Transverse colon (tissue), 4 donors: ENCODE data around the gene POM121C.
"Not testable (repeated sequence)": the region's sequence is repeated elsewhere in the genome, so short reads cannot be mapped to it uniquely, and the experiment has no call there.

Experiments used
- EP300 ChIP-seq: sonication (generic); formaldehyde crosslinking; IDR thresholded peaks from one replicate; pipeline ENCODE4 v1.6.1; 2017; ENCODE audit warnings: antibody characterized with exemption, low read depth
- POLR2A ChIP-seq: fragments of 450-650 bp; IDR thresholded peaks from one replicate; pipeline ENCODE4 v1.6.1; 2016; ENCODE audit warnings: antibody characterized with exemption, mild to moderate bottlenecking, moderate library complexity
- POLR2AphosphoS5 ChIP-seq, 3 donors: sonication (generic); formaldehyde crosslinking; IDR thresholded peaks; one replicate each; pipeline ENCODE4 v1.6.1; 2016; ENCODE audit warnings: antibody characterized with exemption in 3 of 3
- TF ChIP-seq, protein P1 (sequence below), 5 experiments: fragments of 200-600 bp in 3 of 5; fragments of 450-650 bp in 2 of 5; sonication (generic) in 3 of 5; IDR thresholded peaks; 1 replicate in 2 of 5; 2 replicates in 3 of 5; pipeline ENCODE4 v1.5.1; 2016 to 2017; ENCODE audit warnings: antibody characterized with exemption in 5 of 5, inconsistent platforms in 3 of 5, mild to moderate bottlenecking in 2 of 5, moderate library complexity in 1 of 5

DNA sequence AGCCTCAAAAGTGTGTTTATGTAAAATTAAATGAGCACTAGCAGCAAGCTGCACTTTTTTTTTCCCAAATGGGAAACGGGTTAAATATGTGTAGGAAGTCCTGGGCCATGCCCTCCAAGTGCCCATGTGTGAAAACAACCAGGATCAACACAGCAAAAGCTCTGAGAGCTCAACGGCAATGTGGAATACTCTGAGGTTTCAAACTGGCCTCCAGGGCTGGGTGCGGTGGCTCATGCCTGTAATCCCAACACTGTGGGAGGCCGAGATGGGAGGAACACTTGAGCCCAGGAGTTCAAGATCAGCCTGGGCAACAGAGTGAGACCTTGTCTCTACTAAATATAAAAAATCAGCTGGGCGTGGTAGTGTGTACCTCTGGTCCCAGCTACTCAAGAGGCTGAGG is 28.1 kb downstream of the POM121C start:
- not testable (repeated sequence) for TF ChIP-seq POLR2AphosphoS5 (IDR thresholded peaks at IDR 0.05); POLR2A; EP300
- TF ChIP-seq, protein P1, sequence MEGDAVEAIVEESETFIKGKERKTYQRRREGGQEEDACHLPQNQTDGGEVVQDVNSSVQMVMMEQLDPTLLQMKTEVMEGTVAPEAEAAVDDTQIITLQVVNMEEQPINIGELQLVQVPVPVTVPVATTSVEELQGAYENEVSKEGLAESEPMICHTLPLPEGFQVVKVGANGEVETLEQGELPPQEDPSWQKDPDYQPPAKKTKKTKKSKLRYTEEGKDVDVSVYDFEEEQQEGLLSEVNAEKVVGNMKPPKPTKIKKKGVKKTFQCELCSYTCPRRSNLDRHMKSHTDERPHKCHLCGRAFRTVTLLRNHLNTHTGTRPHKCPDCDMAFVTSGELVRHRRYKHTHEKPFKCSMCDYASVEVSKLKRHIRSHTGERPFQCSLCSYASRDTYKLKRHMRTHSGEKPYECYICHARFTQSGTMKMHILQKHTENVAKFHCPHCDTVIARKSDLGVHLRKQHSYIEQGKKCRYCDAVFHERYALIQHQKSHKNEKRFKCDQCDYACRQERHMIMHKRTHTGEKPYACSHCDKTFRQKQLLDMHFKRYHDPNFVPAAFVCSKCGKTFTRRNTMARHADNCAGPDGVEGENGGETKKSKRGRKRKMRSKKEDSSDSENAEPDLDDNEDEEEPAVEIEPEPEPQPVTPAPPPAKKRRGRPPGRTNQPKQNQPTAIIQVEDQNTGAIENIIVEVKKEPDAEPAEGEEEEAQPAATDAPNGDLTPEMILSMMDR (IDR thresholded peaks at IDR 0.05) = not testable (repeated sequence)
